ENCODE measurements around the gene TXNRD2.

Gene TXNRD2

GRCh38 chr22:19979712-19980493, 38.3 kb upstream of the TXNRD2 start:
- DNase-seq, result no peak

- DNase-seq, result no peak
Observed at GRCh38 chr22:19978748-19979147, 37.1 kb upstream of the TXNRD2 start.

GRCh38 chr22:19977296-19978243, 36.0 kb upstream of the TXNRD2 start:
- no peak for DNase-seq

- no peak for DNase-seq
Observed at GRCh38 chr22:19976671-19977070, 35.1 kb upstream of the TXNRD2 start.

GRCh38 chr22:19975707-19976035, 34.1 kb upstream of the TXNRD2 start:
- DNase-seq, result no peak

GRCh38 chr22:19974935-19975706, 33.5 kb upstream of the TXNRD2 start:
- DNase-seq, result peak; percentile 79

- peak; percentile 82 for DNase-seq
Observed at GRCh38 chr22:19974268-19974861, 32.7 kb upstream of the TXNRD2 start.

GRCh38 chr22:19973551-19974267, 32.1 kb upstream of the TXNRD2 start:
- DNase-seq, result no peak

- no peak for DNase-seq
Observed at GRCh38 chr22:19972652-19973550, 31.3 kb upstream of the TXNRD2 start.

- DNase-seq, result no peak
Observed at GRCh38 chr22:19972251-19972650, 30.6 kb upstream of the TXNRD2 start.

- DNase-seq, result no peak
Observed at GRCh38 chr22:19971276-19972124, 29.9 kb upstream of the TXNRD2 start.

- peak; percentile 80 for DNase-seq
Observed at GRCh38 chr22:19970479-19971275, 29.1 kb upstream of the TXNRD2 start.

GRCh38 chr22:19970031-19970478, 28.4 kb upstream of the TXNRD2 start:
- no peak for DNase-seq

GRCh38 chr22:19969141-19969928, 27.7 kb upstream of the TXNRD2 start:
- no peak for DNase-seq

GRCh38 chr22:19968450-19968891, 26.9 kb upstream of the TXNRD2 start:
- no peak for DNase-seq

- DNase-seq, result no peak
Observed at GRCh38 chr22:19967850-19968449, 26.3 kb upstream of the TXNRD2 start.

- DNase-seq, result no peak
Observed at GRCh38 chr22:19966908-19967750, 25.5 kb upstream of the TXNRD2 start.
